OCI-LY3 (cell line): ENCODE measurements around the gene CNOT6L.

ENCODE experiments used
- H2AFZ ChIP-seq: fragments of 200-600, 300-600 bp; shearing (Covaris generic); 2 replicates; pipeline ENCODE4 v1.6.0; 2014; ENCODE audit warnings: antibody characterized with exemption, low read depth, low read length
- H3K27ac ChIP-seq: fragments of 200-600, 300-600 bp; sonication (generic); 2 replicates; pipeline ENCODE4 v1.5.1; 2014; ENCODE audit warnings: mild to moderate bottlenecking, low read length, moderate library complexity, mixed read lengths
- H3K27me3 ChIP-seq: fragments of 200-600, 300-600 bp; sonication (generic); 2 replicates; pipeline ENCODE4 v1.6.1; 2014; ENCODE audit warnings: low read depth, low read length, mixed read lengths
- H3K36me3 ChIP-seq: fragments of 200-600, 300-600 bp; sonication (generic); replicated peaks from 2 replicates; pipeline ENCODE3; 2014; ENCODE audit warnings: low read depth, low read length, mixed read lengths
- H3K4me1 ChIP-seq: fragments of 300-600, 200-600 bp; sonication (generic); 2 replicates; pipeline ENCODE4 v1.6.1; 2014; ENCODE audit warnings: low read length, mixed read lengths
- H3K4me2 ChIP-seq: fragments of 200-600, 300-600 bp; sonication (generic); 2 replicates; pipeline ENCODE4 v1.6.1; 2014; ENCODE audit warnings: low read length, mixed read lengths
- H3K4me3 ChIP-seq: fragments of 300-600, 200-600 bp; sonication (generic); 2 replicates; pipeline ENCODE4 v1.5.1; 2014; ENCODE audit warnings: antibody characterized with exemption, mild to moderate bottlenecking, low read length, moderate library complexity
- H3K79me2 ChIP-seq: fragments of 300-600, 200-600 bp; shearing (Covaris generic); 2 replicates; pipeline ENCODE4 v1.6.1; 2014; ENCODE audit warnings: mild to moderate bottlenecking, low read length, mixed read lengths
- H3K9ac ChIP-seq: fragments of 300-600, 200-600 bp; shearing (Covaris generic); 2 replicates; pipeline ENCODE4 v1.6.0; 2014; ENCODE audit warnings: mild to moderate bottlenecking, low read length, moderate library complexity
- H3K9me3 ChIP-seq: fragments of 200-600, 300-600 bp; shearing (Covaris generic); 2 replicates; pipeline ENCODE4 v1.6.1; 2014; ENCODE audit warnings: low read length, mixed read lengths; ENCODE audit not compliant: insufficient read depth
- H4K20me1 ChIP-seq: fragments of 200-600, 300-600 bp; sonication (generic); 2 replicates; pipeline ENCODE4 v1.6.1; 2016; ENCODE audit warnings: low read length, mixed read lengths; ENCODE audit not compliant: insufficient read depth
- EZH2phosphoT487 ChIP-seq: fragments of 200-600 bp; shearing (Covaris generic); IDR thresholded peaks from 2 replicates; pipeline ENCODE4 v1.6.1; 2018; ENCODE audit warnings: antibody characterized with exemption, mixed run types, low read depth
- TF ChIP-seq, protein P1 (sequence below): fragments of 200-600, 300-600 bp; sonication (generic); IDR thresholded peaks from 2 replicates; pipeline ENCODE4 v1.5.1; 2014; ENCODE audit warnings: antibody characterized with exemption, low read length, low read depth

CNOT6L gene

DNA sequence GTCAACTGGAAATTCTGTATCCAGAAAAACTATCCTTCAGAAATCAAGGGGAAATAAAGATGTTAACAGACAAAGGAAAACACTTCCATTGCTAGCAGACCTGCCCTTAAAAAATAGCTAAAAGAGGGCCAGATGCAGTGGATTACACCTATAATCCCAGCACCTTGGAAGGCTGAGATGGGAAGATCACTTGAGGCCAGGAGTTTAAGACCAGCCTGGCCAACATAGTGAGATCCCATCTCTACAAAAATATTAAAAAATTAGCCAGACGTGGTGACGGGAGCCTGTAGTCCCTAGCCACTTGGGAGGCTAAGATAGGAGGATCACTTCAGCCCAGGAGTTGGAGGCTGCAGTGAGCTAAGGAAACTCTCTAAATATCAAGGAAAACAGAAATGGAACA lies 67.4 kb downstream of the CNOT6L start:
- H3K79me2 ChIP-seq: no peaks in the 10 kb centered on the region
- no peak overlapping the region for H3K4me2 ChIP-seq
- no peaks in the 10 kb centered on the region for H3K9me3 ChIP-seq
- no peaks in the 10 kb centered on the region for H3K27me3 ChIP-seq
- H3K9ac ChIP-seq: no peak overlapping the region
- H3K27ac ChIP-seq: no peak overlapping the region
- peaks cover 14% of the 10 kb centered on the region for H3K36me3 ChIP-seq
- no peaks in the 10 kb centered on the region for H4K20me1 ChIP-seq
- H2AFZ ChIP-seq: no peak overlapping the region
- no peaks in the 10 kb centered on the region for H3K4me1 ChIP-seq
- TF ChIP-seq EZH2phosphoT487: no peak
- TF ChIP-seq, protein P1, sequence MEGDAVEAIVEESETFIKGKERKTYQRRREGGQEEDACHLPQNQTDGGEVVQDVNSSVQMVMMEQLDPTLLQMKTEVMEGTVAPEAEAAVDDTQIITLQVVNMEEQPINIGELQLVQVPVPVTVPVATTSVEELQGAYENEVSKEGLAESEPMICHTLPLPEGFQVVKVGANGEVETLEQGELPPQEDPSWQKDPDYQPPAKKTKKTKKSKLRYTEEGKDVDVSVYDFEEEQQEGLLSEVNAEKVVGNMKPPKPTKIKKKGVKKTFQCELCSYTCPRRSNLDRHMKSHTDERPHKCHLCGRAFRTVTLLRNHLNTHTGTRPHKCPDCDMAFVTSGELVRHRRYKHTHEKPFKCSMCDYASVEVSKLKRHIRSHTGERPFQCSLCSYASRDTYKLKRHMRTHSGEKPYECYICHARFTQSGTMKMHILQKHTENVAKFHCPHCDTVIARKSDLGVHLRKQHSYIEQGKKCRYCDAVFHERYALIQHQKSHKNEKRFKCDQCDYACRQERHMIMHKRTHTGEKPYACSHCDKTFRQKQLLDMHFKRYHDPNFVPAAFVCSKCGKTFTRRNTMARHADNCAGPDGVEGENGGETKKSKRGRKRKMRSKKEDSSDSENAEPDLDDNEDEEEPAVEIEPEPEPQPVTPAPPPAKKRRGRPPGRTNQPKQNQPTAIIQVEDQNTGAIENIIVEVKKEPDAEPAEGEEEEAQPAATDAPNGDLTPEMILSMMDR: no peak
- no peak overlapping the region for H3K4me3 ChIP-seq

DNA sequence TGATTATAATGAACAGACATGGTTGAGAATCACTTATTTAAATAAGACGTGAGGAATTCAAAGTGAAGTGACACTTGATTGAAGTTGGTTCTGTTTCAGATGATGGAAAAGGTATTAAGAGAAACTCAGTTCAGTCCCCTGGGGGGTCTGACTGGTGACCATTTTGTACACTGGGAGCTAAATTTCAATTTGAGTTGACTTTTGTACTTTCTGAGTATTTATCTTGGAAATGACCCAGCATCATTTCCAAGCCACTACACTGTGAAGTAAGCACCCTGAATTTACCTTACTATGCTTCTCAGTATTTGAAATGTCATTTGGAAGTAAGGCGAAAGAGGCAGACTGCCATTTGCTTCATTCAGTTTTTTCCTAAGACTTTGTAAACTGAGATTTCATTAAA lies 73.4 kb downstream of the CNOT6L start:
- Histone ChIP-seq H3K4me2 (no peak overlapping the region), H2AFZ (no peak overlapping the region), H3K9me3 (no peaks in the 10 kb centered on the region), H3K27ac (no peak overlapping the region), H3K36me3 (peaks cover 5% of the 10 kb centered on the region), H3K4me3 (no peak overlapping the region), H3K9ac (no peak overlapping the region), H3K79me2 (no peaks in the 10 kb centered on the region), H3K27me3 (no peaks in the 10 kb centered on the region), H4K20me1 (no peaks in the 10 kb centered on the region), H3K4me1 (no peaks in the 10 kb centered on the region)
- TF ChIP-seq, protein P1: no peak
- no peak for TF ChIP-seq EZH2phosphoT487

DNA sequence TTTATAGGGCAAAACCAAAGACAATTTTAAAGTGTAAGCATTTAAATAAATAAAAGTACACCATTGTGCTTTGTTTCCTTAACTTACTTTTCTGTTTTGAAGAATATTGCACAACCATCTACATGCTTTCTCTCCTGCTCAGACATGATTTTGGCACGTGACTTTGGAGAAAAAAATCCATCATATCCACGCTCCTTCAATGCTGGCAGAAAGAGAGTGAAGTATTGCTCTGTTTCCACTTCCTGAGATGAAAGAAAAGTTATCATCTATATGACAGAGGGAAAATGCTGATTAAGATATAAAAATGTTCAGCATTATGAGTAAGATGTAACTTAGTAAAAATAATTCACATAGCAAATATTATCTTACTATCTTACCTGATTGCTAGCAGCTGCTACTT lies 77.1 kb downstream of the CNOT6L start:
- H3K9ac ChIP-seq: no peak overlapping the region
- no peak overlapping the region for H3K27ac ChIP-seq
- no peaks in the 10 kb centered on the region for H3K4me1 ChIP-seq
- H3K27me3 ChIP-seq: no peaks in the 10 kb centered on the region
- H3K9me3 ChIP-seq: no peaks in the 10 kb centered on the region
- TF ChIP-seq, protein P1: no peak
- TF ChIP-seq EZH2phosphoT487: no peak
- no peaks in the 10 kb centered on the region for H4K20me1 ChIP-seq
- H3K4me2 ChIP-seq: no peak overlapping the region
- no peak overlapping the region for H3K4me3 ChIP-seq
- H3K79me2 ChIP-seq: no peaks in the 10 kb centered on the region
- peaks cover 4% of the 10 kb centered on the region for H3K36me3 ChIP-seq
- no peak overlapping the region for H2AFZ ChIP-seq

DNA sequence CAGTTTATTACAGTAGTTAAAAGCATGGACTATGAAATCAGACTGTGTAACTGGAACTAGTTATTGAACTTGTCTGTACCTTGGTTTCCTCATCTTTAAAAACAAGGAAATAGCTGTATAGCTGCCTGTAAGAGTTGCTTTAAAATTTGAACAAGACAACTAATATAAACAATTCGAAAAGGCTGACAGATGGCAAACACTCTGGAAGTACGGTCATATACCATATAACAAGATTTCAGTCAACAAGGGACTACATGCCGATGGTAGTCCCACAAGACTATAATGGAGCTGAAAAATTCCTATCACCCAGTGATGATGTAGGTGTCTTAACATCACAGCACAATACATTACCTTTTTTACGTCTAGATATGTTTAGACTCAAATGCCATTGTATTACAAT lies 78.7 kb downstream of the CNOT6L start:
- TF ChIP-seq EZH2phosphoT487: no peak
- TF ChIP-seq, protein P1: no peak
- Histone ChIP-seq H3K27ac (no peak overlapping the region), H4K20me1 (no peaks in the 10 kb centered on the region), H3K4me3 (no peak overlapping the region), H2AFZ (no peak overlapping the region), H3K9ac (no peak overlapping the region), H3K79me2 (no peaks in the 10 kb centered on the region), H3K27me3 (no peaks in the 10 kb centered on the region), H3K9me3 (no peaks in the 10 kb centered on the region), H3K36me3 (peaks cover 4% of the 10 kb centered on the region), H3K4me2 (no peak overlapping the region), H3K4me1 (peaks cover under 1% of the 10 kb centered on the region; the same call in 1 of the 2 replicates)
